Transverse colon (tissue), 4 donors: ENCODE measurements around the gene KTN1. TPM values are rescaled to one million over a fixed set of nuclear protein-coding genes. Genes with fewer than 3 reads are reported as not detected.

Experiments used
- DNase-seq: peaks from one replicate; pipeline ENCODE4 v3.0.0-alpha.2; 2019
- H3K27ac ChIP-seq, 4 donors: fragments of 200-600 bp; sonication (generic); 2 replicates each; pipeline ENCODE4 v1.5.1; 2016 to 2018; ENCODE audit warnings: inconsistent platforms in 4 of 4
- H3K27me3 ChIP-seq: fragments of 200-600 bp; sonication (generic); 2 replicates; pipeline ENCODE4 v1.5.1; 2017; ENCODE audit warnings: inconsistent platforms
- H3K36me3 ChIP-seq, 4 donors: fragments of 200-600 bp; sonication (generic); 2 replicates each; pipeline ENCODE4 v1.5.1; 2017 to 2019; ENCODE audit warnings: inconsistent platforms in 4 of 4
- H3K4me1 ChIP-seq, 4 donors: fragments of 200-600 bp; sonication (generic); 2 replicates each; pipeline ENCODE4 v1.5.1; 2017 to 2020; ENCODE audit warnings: inconsistent platforms in 4 of 4
- H3K4me3 ChIP-seq, 4 donors: fragments of 200-600 bp; sonication (generic); 1 replicate in 1 of 4; 2 replicates in 3 of 4; pipeline versions ENCODE4 v1.5.1 to v1.6.1; 2017 to 2019; ENCODE audit warnings: inconsistent platforms in 4 of 4
- H3K9me3 ChIP-seq, 2 donors: fragments of 200-600 bp; sonication (generic); 2 replicates each; pipeline ENCODE4 v1.5.1; 2017 to 2019; ENCODE audit warnings: inconsistent platforms in 2 of 2
- EP300 ChIP-seq: sonication (generic); formaldehyde crosslinking; IDR thresholded peaks from one replicate; pipeline ENCODE4 v1.6.1; 2017; ENCODE audit warnings: antibody characterized with exemption, low read depth
- POLR2A ChIP-seq: fragments of 450-650 bp; IDR thresholded peaks from one replicate; pipeline ENCODE4 v1.6.1; 2016; ENCODE audit warnings: antibody characterized with exemption, mild to moderate bottlenecking, moderate library complexity
- POLR2AphosphoS5 ChIP-seq, 3 donors: sonication (generic); formaldehyde crosslinking; IDR thresholded peaks; one replicate each; pipeline ENCODE4 v1.6.1; 2016; ENCODE audit warnings: antibody characterized with exemption in 3 of 3
- WGBS, 2 donors: methylation state at CpG; one replicate each; pipeline ENCODE4 v1.1.5; 2018; ENCODE audit warnings: low coverage in 1 of 2; 5-methylcytosine and 5-hydroxymethylcytosine counted together
- in situ Hi-C, 4 donors: fragments of 200-750 bp; cut with MboI; loops; one replicate each; pipeline versions ENCODE4 v1.15.0 to v1.15.1; 2017; ENCODE audit warnings: low sequenced_read_pairs in 3 of 4, low pct_ligation_motif_present in 1 of 4, low pct_unique_long_range_greater_than_20kb in 1 of 4
- intact Hi-C: fragments of 100-400 bp; cut with DNase I; formaldehyde crosslinking; loops from one replicate; pipeline ENCODE4 v1.15.1; 2023; ENCODE audit warnings: low total_unique reads
- total RNA-seq, 4 donors: library from RNA; depleted of rRNA; stranded (reverse); fragments of >200 nt; gene quantifications; one replicate each; pipeline ENCODE4 v1.1.0, GENCODE V29; 2016
- TF ChIP-seq, protein P1 (sequence below), 5 experiments: fragments of 200-600 bp in 3 of 5; fragments of 450-650 bp in 2 of 5; sonication (generic) in 3 of 5; IDR thresholded peaks; 1 replicate in 2 of 5; 2 replicates in 3 of 5; pipeline ENCODE4 v1.5.1; 2016 to 2017; ENCODE audit warnings: antibody characterized with exemption in 5 of 5, inconsistent platforms in 3 of 5, mild to moderate bottlenecking in 2 of 5, moderate library complexity in 1 of 5

The KTN1 gene
- total RNA-seq, 4 donors from 2014 or later: 101 to 279 (median 129) TPM

- Histone ChIP-seq H3K36me3 (no peaks in the 10 kb centered on the region), H3K4me3 (no peak overlapping the region), H3K27ac (no peak overlapping the region), H3K9me3 (no peaks in the 10 kb centered on the region), H3K4me1 (no peaks in the 10 kb centered on the region), H3K27me3 (no peaks in the 10 kb centered on the region)
- WGBS, 2 donors: 86% methylated on average over 1 of the region's 1 CpG; no CpG with 5 or more reads in 1 of the 2 donors
- in situ Hi-C loops: loop anchor here in 2 of 4 donors (25.0 kb wide), 2 partner anchors 616 to 741 kb away; no protein-coding TSS in a partner anchor
- no peak for DNase-seq
- TF ChIP-seq POLR2AphosphoS5 (IDR thresholded peaks at IDR 0.05) (no peak), POLR2A (no peak), EP300 (no peak)
- TF ChIP-seq, protein P1, sequence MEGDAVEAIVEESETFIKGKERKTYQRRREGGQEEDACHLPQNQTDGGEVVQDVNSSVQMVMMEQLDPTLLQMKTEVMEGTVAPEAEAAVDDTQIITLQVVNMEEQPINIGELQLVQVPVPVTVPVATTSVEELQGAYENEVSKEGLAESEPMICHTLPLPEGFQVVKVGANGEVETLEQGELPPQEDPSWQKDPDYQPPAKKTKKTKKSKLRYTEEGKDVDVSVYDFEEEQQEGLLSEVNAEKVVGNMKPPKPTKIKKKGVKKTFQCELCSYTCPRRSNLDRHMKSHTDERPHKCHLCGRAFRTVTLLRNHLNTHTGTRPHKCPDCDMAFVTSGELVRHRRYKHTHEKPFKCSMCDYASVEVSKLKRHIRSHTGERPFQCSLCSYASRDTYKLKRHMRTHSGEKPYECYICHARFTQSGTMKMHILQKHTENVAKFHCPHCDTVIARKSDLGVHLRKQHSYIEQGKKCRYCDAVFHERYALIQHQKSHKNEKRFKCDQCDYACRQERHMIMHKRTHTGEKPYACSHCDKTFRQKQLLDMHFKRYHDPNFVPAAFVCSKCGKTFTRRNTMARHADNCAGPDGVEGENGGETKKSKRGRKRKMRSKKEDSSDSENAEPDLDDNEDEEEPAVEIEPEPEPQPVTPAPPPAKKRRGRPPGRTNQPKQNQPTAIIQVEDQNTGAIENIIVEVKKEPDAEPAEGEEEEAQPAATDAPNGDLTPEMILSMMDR (IDR thresholded peaks at IDR 0.05): no peak
- intact Hi-C loops: no loop called here
Measured at GRCh38 chr14:55721353-55721752, 141.3 kb downstream of the KTN1 start.

GRCh38 chr14:55722054-55722453 is 142.0 kb downstream of the KTN1 start:
- no peaks in the 10 kb centered on the region for H3K36me3 ChIP-seq
- no peaks in the 10 kb centered on the region for H3K27me3 ChIP-seq
- intact Hi-C loops: no loop called here
- H3K27ac ChIP-seq: no peak overlapping the region
- no peak for TF ChIP-seq EP300
- no peak for TF ChIP-seq POLR2AphosphoS5 (IDR thresholded peaks at IDR 0.05)
- DNase-seq: no peak
- in situ Hi-C loops: loop anchor here in 2 of 4 donors (25.0 kb wide), 2 partner anchors 615 to 740 kb away; no protein-coding TSS in a partner anchor
- no peak overlapping the region for H3K4me3 ChIP-seq
- 94 to 96% methylated on average over 5 of the region's 5 CpGs for WGBS, 2 donors
- H3K9me3 ChIP-seq: no peaks in the 10 kb centered on the region
- no peaks in the 10 kb centered on the region for H3K4me1 ChIP-seq

GRCh38 chr14:55724736-55725135 is 144.7 kb downstream of the KTN1 start:
- in situ Hi-C loops (loop anchor here in 2 of 4 donors (25.0 kb wide), 2 partner anchors 613 to 738 kb away; no protein-coding TSS in a partner anchor), intact Hi-C loops (no loop called here)
- Histone ChIP-seq H3K27ac (no peak overlapping the region), H3K4me1 (no peaks in the 10 kb centered on the region), H3K4me3 (no peak overlapping the region), H3K9me3 (no peaks in the 10 kb centered on the region), H3K36me3 (no peaks in the 10 kb centered on the region), H3K27me3 (no peaks in the 10 kb centered on the region)
- no peak for TF ChIP-seq POLR2A
- no peak for TF ChIP-seq EP300
- TF ChIP-seq, protein P1 (IDR thresholded peaks at IDR 0.05): no peak
- no peak for DNase-seq
- 57 to 74% methylated on average over 1 of the region's 1 CpG for WGBS, 2 donors

DNA sequence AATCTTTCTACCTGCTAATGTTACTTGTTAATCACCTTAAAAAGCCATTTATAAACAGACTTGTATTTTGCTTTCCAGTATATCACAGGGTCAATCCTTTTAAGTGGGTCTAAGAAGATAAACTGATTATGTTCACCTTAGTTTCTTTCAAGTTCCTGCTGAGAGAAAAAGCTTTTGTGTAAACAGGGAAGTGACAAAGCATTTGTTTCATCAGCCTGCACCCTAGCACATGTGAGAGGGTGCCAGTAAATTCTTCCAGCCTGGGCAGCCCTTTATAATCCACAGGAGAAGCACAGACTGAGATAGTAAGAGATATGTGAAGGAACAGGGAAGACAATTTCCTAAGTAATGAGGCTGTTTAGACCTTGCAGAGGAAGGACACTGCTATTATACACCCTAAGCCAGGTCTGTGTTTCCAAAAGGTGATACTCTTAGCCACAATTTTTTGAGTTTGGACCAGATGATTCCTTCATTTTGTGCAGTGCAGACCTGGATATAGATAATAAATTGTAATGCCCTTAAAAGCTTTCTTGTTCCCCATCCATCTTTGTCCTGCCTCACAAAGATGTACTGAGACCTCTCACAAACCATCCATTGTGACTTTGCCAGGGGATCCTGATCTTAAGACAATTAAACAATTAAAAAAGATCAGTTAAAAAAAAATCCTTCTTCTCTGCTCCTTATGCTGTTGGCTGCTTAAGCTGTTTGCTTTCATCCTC is 150.7 kb downstream of the KTN1 start:
- in situ Hi-C loops: no loop called here
- no peak for DNase-seq
- Histone ChIP-seq H3K9me3 (no peaks in the 10 kb centered on the region), H3K27me3 (no peaks in the 10 kb centered on the region), H3K4me3 (no peak overlapping the region), H3K36me3 (no peaks in the 10 kb centered on the region), H3K27ac (no peak overlapping the region), H3K4me1 (peaks cover 0 to 15% (median 0%) of the 10 kb centered on the region in 4 donors)
- intact Hi-C loops: loop anchor here (2.0 kb wide), 1 partner anchor 692 kb away; no protein-coding TSS in a partner anchor
- no peak for TF ChIP-seq POLR2AphosphoS5 (IDR thresholded peaks at IDR 0.05)
- TF ChIP-seq, protein P1 (IDR thresholded peaks at IDR 0.05): no peak
- no peak for TF ChIP-seq POLR2A
- no peak for TF ChIP-seq EP300
